Caco-2 (cell line): Measurements from ENCODE around the gene EPB41L4A. TPM values are rescaled to one million over a fixed set of nuclear protein-coding genes. Genes with fewer than 3 reads are reported as not detected.

Experiments used
- BruUV-seq: library from RNA; stranded (reverse); fragments of 400-500 nt; replicated peaks from 2 replicates; lab custom pipeline; 2021; lab: Mats Ljungman, UMichigan
- CTCF ChIA-PET: fragments of 300-600 bp; sonication (Branson Sonifier 250); formaldehyde crosslinking; loops from one replicate; lab custom pipeline; 2022; ENCODE audit warnings: antibody characterized with exemption; lab: Charles Lee
- POLR2A ChIA-PET: fragments of 300-600 bp; sonication (Branson Sonifier 250); formaldehyde crosslinking; loops from one replicate; lab custom pipeline; 2022; ENCODE audit warnings: antibody characterized with exemption; lab: Charles Lee
- DNase-seq, 2 experiments: peaks; one replicate each; pipeline versions ENCODE4 v3.0.0 to v3.0.0-alpha.2; 2020 to 2022
- H3K27me3 ChIP-seq: replicated peaks from 2 replicates; pipeline ENCODE4 v1.6.0; 2011; ENCODE audit warnings: low read length; ENCODE audit not compliant: control insufficient read depth, insufficient read depth
- H3K36me3 ChIP-seq: 2 replicates; pipeline ENCODE4 v1.5.1; 2011; ENCODE audit warnings: low read length; ENCODE audit not compliant: control insufficient read depth, insufficient read depth
- H3K4me1 ChIP-seq: fragments of 250-450 bp; sonication (Bioruptor Pico); 2 replicates; pipeline ENCODE4 v1.5.1; 2020; ENCODE audit warnings: mild to moderate bottlenecking
- H3K4me3 ChIP-seq: 2 replicates; pipeline ENCODE4 v1.5.1; 2011; ENCODE audit warnings: low read depth, mild to moderate bottlenecking, control low read depth, low read length
- H3K9me3 ChIP-seq: fragments of 250-450 bp; sonication (Bioruptor Pico); 2 replicates; pipeline ENCODE4 v1.5.1; 2020; ENCODE audit warnings: mild to moderate bottlenecking, moderate library complexity
- H3K27ac Mint-ChIP-seq: one replicate; pipeline ENCODE4 v1.8.0; 2022; ENCODE audit warnings: mixed read lengths; ENCODE audit not compliant: unreplicated experiment
- H3K27me3 Mint-ChIP-seq: one replicate; pipeline ENCODE4 v1.8.0; 2022; ENCODE audit warnings: mixed read lengths; ENCODE audit not compliant: insufficient read depth, unreplicated experiment
- H3K36me3 Mint-ChIP-seq: one replicate; pipeline ENCODE4 v1.8.0; 2022; ENCODE audit warnings: mild to moderate bottlenecking, mixed read lengths; ENCODE audit not compliant: insufficient read depth, unreplicated experiment
- H3K4me1 Mint-ChIP-seq: one replicate; pipeline ENCODE4 v1.8.0; 2022; ENCODE audit warnings: low read depth, mixed read lengths; ENCODE audit not compliant: unreplicated experiment
- H3K4me3 Mint-ChIP-seq: one replicate; pipeline ENCODE4 v1.8.0; 2022; ENCODE audit warnings: mild to moderate bottlenecking, moderate library complexity, mixed read lengths; ENCODE audit not compliant: unreplicated experiment
- H3K9me3 Mint-ChIP-seq: one replicate; pipeline ENCODE4 v1.8.0; 2022; ENCODE audit warnings: mixed read lengths; ENCODE audit not compliant: unreplicated experiment
- CTCF ChIP-seq, 2 experiments: fragments of 200-600 bp in 1 of 2; IDR thresholded peaks; 1 replicate in 1 of 2; 2 replicates in 1 of 2; pipeline versions ENCODE4 v1.5.1 to v1.8.0; 2011 to 2022; ENCODE audit warnings: antibody characterized with exemption in 1 of 2, control low read depth in 1 of 2, inconsistent platforms in 1 of 2, low read depth in 1 of 2, low read length in 1 of 2, mild to moderate bottlenecking in 1 of 2, moderate library complexity in 1 of 2; ENCODE audit not compliant: insufficient read depth in 1 of 2, severe bottlenecking in 1 of 2, unreplicated experiment in 1 of 2
- intact Hi-C: fragments of 100-400 bp; cut with micrococcal nuclease; formaldehyde crosslinking; loops from one replicate; pipeline ENCODE4 v1.10.0; 2022; ENCODE audit not compliant: unreplicated experiment
- total RNA-seq: library from RNA; stranded (reverse); gene quantifications from 2 replicates; pipeline ENCODE4 v1.2.3, GENCODE V29; 2022

The EPB41L4A gene
- total RNA-seq, 1 experiment from 2014 or later: 1.4 TPM

DNA sequence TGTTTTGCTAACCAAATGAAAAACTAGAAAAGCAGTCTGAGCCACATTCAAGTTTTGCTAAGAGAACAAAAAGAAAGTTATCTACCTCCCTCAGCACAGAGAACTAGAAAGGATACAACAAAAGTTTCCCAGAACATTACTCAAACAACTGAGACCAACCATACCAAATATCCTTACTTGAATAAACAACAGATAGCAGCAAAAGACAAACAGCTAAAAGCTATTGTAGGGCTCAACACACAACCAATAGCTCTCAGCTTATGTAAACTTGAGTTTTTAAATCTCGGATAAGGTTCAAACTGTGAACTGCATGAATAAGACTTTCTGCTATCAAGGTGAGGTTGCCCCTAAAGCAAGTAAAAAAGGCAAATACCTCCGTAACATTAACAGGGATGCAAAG lies 3.5 kb downstream of the EPB41L4A start:
- Mint-ChIP-seq H3K9me3 (no peaks in the 10 kb centered on the region), H3K36me3 (peaks cover 4% of the 10 kb centered on the region), H3K4me1 (peaks cover 20% of the 10 kb centered on the region), H3K4me3 (no peak overlapping the region), H3K27ac (no peak overlapping the region), H3K27me3 (peaks cover 30% of the 10 kb centered on the region)
- Histone ChIP-seq H3K9me3 (no peaks in the 10 kb centered on the region), H3K4me3 (no peak overlapping the region), H3K4me1 (peaks cover 13% of the 10 kb centered on the region), H3K27me3 (peaks cover 8% of the 10 kb centered on the region), H3K36me3 (no peaks in the 10 kb centered on the region)
- intact Hi-C loops: no loop called here
- CTCF ChIA-PET: no interaction called here
- DNase-seq: no peak
- BruUV-seq: no TSS peak
- POLR2A ChIA-PET: no interaction called here
- TF ChIP-seq CTCF (IDR thresholded peaks at IDR 0.05; ENCODE audit: insufficient read depth in 1 of 2, low read depth in 1 of 2, low read length in 1 of 2, severe bottlenecking in 1 of 2, unreplicated experiment in 1 of 2): no peak

DNA sequence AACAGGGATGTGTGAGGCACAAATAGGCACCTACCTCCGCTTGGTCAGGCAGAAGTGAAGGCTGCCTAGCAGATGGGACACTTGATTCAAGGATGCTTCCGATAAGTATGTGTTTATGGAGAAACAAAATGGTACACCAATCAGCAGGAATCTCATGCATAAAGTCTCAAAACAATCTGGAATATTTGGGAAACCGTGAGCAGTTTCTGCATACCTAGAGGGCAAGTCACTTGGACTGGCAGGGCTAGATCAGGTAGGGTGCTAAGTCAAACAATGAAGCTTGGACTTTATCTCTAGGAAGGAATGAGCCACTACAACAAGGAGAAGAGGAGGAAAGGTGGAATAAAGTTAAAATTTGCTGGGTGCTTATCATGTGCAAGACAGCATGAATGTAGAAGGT lies 5.5 kb downstream of the EPB41L4A start:
- Histone ChIP-seq H3K36me3 (no peaks in the 10 kb centered on the region), H3K4me3 (no peak overlapping the region), H3K27me3 (peaks cover 6% of the 10 kb centered on the region), H3K9me3 (no peaks in the 10 kb centered on the region), H3K4me1 (peaks cover 13% of the 10 kb centered on the region)
- Mint-ChIP-seq H3K27me3 (peaks cover 28% of the 10 kb centered on the region), H3K9me3 (no peaks in the 10 kb centered on the region), H3K27ac (no peak overlapping the region), H3K4me3 (no peak overlapping the region), H3K36me3 (peaks cover 4% of the 10 kb centered on the region), H3K4me1 (peaks cover 24% of the 10 kb centered on the region)
- BruUV-seq: no TSS peak
- intact Hi-C loops: no loop called here
- DNase-seq: no peak
- TF ChIP-seq CTCF (IDR thresholded peaks at IDR 0.05; ENCODE audit: insufficient read depth in 1 of 2, low read depth in 1 of 2, low read length in 1 of 2, severe bottlenecking in 1 of 2, unreplicated experiment in 1 of 2): no peak
- CTCF ChIA-PET: no interaction called here
- POLR2A ChIA-PET: no interaction called here

DNA sequence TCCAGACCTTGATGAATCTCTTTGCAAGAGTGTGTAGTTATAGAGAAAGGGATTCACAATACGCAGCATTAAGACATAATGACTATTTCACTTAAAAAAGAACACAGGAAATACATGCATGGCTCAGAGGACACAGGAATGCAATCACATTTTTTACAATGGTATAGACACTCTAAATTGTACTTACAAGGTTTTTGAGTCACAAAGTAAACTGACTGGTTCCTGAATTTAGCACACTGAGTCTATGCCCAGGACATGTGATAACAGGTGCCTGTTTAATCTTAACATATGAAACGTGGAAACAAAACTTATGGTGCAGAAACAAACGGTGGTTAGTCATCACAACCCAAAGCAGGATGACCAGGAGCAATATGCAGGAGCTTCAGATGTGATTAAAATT lies 6.7 kb downstream of the EPB41L4A start:
- no peak for DNase-seq
- TF ChIP-seq CTCF (IDR thresholded peaks at IDR 0.05; ENCODE audit: insufficient read depth in 1 of 2, low read depth in 1 of 2, low read length in 1 of 2, severe bottlenecking in 1 of 2, unreplicated experiment in 1 of 2): no peak
- Mint-ChIP-seq H3K9me3 (no peaks in the 10 kb centered on the region), H3K4me1 (peaks cover 16% of the 10 kb centered on the region), H3K4me3 (no peak overlapping the region), H3K27ac (no peak overlapping the region), H3K27me3 (peaks cover 20% of the 10 kb centered on the region), H3K36me3 (no peaks in the 10 kb centered on the region)
- no TSS peak for BruUV-seq
- ChIA-PET CTCF (no interaction called here), POLR2A (no interaction called here)
- H3K4me1 ChIP-seq: peaks cover 10% of the 10 kb centered on the region
- H3K27me3 ChIP-seq: peaks cover 2% of the 10 kb centered on the region; the same call in 1 of the 2 replicates
- no peaks in the 10 kb centered on the region for H3K9me3 ChIP-seq
- H3K4me3 ChIP-seq: no peak overlapping the region
- intact Hi-C loops: no loop called here
- no peaks in the 10 kb centered on the region for H3K36me3 ChIP-seq
